ENCODE data around the gene BSPRY.
A peak's percentile ranks its signal among the peaks of the same experiment; 100 is the strongest.
"Not testable (repeated sequence)": the region's sequence is repeated elsewhere in the genome, so short reads cannot be mapped to it uniquely, and the experiment has no call there.

Gene BSPRY

GRCh38 chr9:113372059-113372458, 22.7 kb downstream of the BSPRY start:
- no peak for DNase-seq

- no peak for DNase-seq
These were observed 23.9 kb downstream of the BSPRY start for GRCh38 chr9:113373256-113373655.

DNA sequence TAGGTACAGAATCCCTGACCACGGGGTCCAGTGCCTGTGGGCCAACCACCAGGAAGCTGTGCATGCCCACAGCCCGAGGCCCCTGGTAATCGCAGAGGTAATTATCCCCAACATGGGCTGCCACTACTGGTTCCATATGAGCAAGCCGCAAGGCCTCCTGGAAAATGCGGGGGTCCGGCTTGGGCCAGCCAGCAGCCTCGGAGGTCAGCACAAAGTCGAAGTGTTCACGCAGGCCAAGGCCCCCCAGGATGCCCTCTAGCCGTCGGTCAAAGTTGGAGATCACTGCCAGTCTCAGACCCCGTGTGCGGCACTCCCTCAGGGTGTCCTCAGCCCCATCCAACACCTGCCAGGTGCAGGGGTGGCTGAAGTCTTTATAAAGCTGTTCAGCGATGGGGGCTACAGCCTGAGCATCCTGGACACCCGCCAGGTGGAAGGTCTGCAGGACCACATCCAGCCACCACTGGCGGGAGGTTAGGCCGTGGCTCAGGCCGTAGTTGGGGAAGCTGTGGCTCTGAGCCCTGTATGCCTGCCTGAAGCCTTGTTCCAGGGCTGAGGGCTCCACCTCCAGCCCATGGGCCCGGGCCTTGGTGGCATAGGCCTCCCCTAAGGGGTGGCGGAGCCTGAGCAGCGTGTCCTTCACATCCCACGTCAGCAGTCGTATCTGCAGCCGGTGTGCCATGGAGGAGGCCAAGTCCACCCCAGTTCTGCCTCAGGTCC, 24.5 kb downstream of the BSPRY start:
- no peak for DNase-seq

DNA sequence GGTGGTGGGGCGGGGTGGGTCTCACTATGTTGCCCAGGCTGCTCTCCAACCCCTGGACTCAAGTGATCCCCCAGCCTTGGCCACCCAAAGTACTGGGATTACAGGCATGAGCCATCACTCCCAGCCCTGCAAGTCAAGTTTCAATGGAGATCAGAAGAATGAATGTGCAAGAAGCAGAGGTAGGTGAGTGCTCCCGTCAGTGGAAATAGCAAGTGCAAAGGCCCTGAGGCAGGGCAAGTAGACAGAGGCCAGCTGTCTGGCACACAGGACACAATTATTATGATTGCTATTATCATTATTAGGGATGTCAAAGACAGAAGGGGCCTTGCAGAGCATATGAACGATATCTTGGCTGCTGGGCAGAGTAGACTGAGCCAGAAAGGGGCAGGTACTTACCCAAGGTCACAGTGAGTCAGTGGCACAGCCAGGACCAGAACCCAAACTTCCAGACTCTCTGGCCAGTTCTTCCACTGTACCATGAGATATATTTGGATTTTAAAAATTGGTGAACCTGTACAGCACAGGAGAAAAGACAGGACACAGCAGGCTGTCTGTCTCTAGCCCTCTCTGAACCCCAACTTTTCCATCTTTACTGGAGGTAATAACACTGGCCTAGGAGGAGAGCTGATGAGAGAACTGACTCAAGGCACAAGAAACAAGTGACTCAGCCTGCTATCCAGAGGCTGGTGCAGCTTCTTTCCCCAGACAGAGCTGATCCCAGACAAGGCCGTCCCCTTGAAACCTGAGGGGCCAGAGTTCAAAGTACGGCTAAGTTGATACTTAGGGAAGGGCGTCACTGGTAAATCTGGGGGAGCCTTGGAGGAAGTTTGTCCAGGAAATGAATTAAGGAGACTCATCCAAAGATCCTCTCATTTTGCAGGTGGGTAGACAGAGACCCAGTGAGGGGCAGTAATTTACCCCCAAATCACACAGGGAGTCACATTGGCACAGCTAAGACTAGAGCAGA, 26.0 kb downstream of the BSPRY start:
- no peak for DNase-seq

DNA sequence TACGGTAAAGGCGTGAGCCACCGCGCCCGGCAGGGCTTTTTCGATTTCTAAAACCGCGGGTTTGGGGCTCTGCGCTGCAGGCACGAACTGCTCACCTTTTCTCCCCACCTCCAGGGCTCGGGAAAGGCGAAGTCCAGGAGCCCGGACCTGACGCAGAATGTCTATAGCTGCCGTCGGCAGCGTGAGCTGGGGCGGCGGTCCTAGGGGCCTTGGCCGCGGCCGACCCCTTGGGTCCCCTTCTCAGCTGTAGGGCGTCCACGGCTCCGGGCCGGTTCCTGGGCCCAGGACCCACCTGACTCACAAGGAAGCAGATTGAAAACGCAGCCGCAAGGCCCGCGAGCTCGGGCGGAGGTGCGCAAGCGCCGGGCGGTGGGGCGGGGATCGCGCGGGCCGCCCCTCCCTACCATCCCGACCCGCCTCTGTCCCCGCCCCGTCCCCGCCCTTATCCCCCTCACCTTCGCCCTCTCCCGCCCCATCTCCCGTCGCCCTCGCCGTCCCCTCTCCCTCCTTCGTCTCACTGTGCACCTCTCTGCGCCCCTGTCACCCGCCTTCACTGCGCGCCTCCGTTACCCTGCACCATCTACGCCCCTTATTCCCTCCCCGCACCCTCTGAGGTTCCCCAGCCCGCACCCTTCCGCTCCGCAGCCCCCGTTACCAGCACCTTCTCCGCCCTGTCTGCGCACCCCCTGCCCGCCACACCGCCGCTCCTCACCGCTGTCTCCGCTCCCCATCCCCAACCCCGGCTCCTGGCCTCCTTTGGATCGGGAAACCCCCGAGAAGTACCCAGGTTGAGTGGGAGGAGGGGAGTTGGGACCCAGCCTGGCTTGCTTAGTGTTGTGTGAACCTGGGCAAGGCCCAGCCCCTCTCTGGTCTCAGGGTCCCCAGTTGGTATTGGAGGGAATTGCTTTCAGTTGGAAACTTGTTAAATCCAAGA, 27.6 kb downstream of the BSPRY start, which contains the start of gene HDHD3:
Gene HDHD3, minus strand, starts transcription at position 353 of the 934 bp plus-strand sequence. CDS start 2,632 bp downstream, outside the sequence.
- DNase-seq = peak; percentile 70

DNA sequence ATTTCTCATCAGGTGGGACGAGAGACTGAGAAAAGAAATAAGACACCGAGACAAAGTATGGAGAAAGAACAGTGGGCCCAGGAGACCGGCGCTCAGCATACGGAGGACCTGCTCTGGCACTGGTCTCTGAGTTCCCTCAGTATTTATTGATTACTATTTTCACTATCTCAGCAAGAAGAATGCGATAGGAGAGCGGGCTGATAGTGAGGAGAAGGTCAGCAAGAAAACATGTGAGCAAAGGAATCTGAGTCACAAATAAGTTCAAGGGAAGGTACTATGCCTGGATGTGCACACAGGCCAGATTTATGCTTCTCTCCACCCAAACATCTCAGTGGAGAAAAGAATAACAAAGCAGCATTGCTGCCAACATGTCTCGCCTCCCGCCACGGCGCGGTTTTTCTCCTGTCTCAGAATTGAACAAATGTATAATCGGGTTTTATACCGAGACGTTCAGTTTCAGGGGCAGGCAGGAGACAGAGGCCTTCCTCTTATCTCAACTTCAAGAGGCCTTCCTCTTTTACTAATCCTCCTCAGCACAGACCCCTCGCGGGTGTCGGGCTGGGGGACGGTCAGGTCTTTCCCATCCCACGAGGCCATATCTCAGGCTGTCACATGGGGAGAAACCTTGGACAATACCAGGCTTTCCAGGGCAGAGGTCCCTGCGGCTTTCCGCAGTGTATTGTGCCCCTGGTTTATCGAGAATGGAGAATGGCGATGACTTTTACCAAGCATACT, 29.9 kb downstream of the BSPRY start:
- DNase-seq = not testable (repeated sequence)

- not testable (repeated sequence) for DNase-seq
These were observed 30.5 kb downstream of the BSPRY start for GRCh38 chr9:113379829-113380210.

GRCh38 chr9:113380869-113381378, 31.6 kb downstream of the BSPRY start:
- DNase-seq = no peak

GRCh38 chr9:113381441-113381840, 32.1 kb downstream of the BSPRY start:
- not testable (repeated sequence) for DNase-seq

DNA sequence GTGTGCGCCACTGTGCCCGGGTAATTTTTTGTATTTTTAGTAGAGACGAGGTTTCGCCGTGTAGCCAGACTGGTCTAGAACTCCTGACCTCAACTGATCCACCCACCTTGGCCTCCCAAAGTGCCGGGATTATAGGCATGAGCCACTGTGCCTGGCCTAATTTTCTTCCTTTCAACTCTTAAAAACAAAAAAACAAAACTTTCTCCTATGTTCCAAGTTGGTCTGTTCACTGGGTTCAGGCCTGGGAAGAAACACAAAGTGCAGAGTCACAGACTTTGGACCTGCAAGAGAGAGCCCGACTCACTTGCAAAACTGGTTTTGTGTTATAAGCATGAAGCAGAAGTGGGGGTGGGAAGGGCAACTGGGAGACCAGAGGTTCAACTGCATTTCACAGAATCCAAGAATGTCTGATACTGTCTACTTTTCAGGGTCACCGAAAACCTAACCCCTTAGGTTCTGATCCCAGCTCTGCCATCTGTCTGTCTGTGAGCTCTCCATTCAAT, 32.6 kb downstream of the BSPRY start:
- no peak for DNase-seq

GRCh38 chr9:113386571-113387393, 37.4 kb downstream of the BSPRY start:
- no peak for DNase-seq

DNA sequence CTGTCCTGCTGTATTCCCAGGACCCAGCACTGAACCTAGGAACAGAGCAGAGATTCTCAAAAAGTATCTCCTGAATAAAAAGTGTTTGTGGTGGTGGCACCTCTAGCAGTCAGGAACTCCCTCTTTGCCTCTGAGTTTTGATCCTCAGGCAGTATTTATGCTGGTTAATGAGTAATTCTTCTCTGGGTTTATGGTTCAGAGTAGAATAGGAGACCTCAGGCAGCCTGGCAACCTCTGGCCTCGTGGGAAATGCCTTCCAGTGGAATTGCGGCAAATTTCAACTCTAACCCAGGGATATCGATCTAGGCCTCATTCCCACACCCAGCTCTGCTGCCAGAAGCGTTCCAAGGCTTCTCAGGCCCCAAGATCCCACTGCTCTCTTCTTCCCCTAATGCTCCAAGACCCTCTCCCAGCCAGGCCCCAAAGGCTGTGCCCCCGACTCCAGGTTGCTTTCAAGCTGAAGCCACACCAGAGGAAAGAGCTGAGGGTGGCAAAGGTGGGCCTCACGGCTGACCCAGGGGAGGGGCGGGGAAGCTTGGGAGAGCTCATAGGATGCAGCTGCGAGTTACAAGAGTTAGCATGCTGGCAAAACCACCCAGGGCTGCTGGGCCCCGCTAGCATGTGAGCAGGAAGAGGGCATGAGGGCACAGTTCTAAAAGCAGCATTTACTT, 38.4 kb downstream of the BSPRY start:
- DNase-seq = no peak

DNA sequence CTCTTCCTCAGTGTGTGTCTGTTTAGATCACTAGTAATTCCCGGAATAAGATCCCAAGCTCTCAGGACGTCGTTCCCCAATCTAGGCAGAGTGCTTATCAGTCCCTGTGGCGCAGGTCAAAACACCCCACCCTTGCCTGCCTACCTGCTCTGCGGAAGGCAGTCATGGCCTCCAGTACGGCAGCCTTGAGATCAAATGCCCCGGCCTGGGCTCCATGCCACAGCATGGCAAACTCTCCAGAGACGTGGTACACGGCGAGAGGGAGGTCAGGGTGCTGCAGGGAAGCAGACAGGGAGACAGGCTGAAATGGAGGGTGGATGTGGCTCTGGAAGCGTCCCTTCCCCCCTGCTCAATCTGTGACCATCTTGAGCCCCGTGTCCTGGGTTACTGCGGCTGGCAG, 39.5 kb downstream of the BSPRY start:
- DNase-seq = no peak

- DNase-seq = no peak
These were observed 40.1 kb downstream of the BSPRY start for GRCh38 chr9:113389451-113389850.

GRCh38 chr9:113390192-113390960, 41.0 kb downstream of the BSPRY start:
- no peak for DNase-seq

GRCh38 chr9:113391917-113392316, 42.6 kb downstream of the BSPRY start:
- no peak for DNase-seq

DNA sequence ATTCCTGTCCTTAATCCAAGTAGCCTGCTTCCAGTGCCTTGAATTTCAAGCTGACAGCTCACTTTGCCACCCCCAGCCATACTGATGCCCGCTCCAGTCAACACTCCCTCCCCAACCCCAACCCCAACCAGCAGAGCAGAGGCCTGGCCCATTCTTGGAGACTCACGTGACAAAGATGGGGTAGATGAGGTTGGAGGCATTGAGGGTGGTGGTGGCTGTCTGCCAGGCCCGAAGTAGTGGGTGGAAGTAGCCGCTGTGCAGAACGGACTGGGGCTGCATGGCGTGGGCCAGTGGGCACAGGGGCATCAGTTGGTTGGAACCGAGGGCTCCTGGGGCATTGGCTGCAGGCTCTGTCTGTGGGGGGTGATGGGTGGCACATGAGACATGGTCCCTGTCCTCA, 43.9 kb downstream of the BSPRY start:
- DNase-seq = no peak

DNA sequence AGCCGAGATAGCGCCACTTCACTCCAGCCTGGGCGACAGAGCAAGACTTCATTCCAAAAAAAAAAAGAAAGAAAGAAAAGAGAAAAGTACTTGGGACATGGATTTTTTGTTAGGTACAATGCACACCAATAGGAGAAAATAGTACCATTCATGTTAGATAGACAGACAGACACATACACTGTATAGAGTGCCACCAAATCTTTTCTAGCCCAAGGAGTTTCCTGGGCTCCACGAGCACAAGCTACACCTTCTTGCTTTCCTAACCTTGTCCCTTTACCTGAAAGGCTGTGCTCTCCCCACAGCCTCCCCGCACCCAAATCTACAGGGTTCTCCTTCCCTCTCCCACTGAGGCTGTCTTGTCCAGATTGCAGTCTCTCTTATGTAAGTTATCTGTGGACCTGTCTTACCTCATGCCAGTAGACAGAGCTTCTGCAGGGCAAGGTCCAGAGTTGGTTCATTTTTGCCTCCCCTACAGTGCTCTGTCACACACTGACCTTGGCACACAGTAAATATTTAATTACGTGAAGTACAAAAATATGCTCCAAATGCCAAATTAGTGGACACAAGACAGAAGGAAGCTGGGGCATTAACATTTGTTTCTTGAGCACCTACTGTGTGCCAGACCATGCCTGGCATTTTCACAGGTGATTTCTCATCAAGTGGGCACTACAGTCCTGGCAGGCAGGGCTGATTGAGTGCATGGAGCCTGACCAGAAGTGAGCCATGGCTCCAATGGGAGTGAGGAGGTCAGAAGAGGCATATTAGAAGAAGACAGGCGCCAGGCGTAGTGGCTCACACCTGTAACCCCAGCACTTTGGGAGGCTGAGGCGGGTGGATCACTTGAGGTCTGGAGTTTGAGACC, 45.9 kb downstream of the BSPRY start:
- no peak for DNase-seq
